GDM1 (cell line): Measurements from ENCODE around the gene CNOT11.
"Not testable (repeated sequence)": the region's sequence is repeated elsewhere in the genome, so short reads cannot be mapped to it uniquely, and the experiment has no call there.

Experiments
- DNase-seq: peaks from one replicate; lab custom pipeline; 2025; lab: John Stamatoyannopoulos, UW

CNOT11 gene

DNA sequence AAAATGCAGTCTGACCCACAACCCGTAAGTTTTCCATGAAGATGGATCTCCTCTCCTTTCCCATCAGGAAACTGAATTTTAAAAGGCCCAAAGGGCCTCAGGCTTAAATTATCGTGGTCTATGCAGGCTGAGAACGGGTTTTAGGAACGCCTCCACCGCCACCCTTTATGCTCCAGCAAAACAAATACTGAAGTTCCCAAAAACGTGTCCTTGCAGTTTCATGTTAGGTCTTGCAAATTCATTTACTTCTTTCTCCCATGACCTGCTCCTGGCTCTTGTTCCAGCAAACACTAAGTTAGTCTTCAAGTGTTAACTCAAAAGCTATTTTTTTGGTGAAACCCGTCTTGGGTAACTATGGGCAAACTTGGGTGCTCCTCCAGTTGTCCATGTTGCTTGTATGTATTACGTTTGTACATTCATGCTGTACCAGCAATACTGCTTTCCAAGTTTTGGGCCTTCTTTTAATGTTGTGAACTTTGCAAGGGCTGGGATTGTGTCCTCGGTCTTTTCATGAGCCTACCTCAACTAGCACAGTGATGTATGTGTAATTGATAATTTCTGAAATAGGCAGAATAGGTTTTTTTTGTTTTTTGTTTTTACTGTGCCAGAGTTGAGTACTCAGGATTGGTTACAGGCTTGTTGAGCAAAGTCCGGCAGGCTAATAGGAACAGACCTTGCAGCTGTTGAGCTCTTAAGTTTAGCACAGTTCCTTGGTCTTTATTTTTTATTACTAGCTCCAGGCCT lies 57.6 kb downstream of the CNOT11 start:
- no peak for DNase-seq

DNA sequence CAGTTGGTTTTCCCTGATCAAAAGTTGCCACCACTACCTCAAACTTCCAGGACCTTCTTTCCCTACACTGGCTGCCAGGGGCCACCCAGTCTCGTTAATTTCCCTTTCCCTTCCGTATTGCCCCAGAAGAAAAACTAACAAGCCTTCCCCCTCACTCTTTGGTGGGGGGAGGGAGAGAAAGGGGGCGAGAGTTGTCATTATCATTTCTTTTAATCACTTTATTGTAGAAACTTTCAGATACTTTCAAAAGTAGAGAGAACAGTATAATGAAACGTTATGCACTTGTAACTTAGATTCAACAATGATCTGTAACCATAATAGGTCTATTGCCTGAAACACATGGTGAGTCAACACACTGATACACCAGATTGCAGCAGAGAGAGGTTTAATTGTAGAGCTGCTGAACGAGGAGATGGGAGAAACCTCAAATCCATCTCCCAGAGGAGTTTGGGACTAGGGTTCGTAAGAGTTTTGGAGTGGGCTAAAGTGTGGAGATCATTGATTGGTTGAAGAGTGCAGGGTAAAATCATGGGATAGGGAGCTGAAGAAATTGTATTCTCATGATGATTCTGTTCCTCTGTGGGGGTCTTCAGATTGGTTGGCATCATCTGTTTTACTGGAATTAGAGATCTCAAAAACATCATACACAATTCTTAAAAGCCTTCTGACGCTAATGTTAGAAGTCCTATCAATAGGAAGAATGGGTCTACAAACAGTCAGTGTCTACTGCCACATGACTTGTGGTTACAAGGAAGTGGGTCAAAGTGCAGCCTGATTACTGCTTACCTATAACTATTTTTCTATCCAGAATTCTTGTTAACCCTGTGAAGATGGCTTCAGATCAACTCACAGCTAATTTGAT lies 58.4 kb downstream of the CNOT11 start:
- no peak for DNase-seq

DNA sequence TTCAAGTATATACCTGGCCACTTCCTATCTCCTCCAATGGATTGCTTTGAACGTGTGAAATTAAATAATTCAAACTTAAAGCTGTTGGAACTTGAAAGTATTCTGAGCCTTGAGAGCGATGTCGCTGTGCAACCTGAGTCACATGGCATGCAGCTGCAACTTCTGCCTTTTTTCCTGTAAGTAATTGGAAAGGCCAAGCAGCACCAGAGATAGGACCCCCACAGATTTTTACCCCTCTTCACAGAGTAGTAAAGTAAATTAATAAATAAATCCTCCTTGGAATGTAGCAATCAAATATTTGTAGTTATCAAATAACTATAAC lies 59.0 kb downstream of the CNOT11 start:
- no peak for DNase-seq

GRCh38 chr2:101316568-101316967 lies 63.9 kb downstream of the CNOT11 start:
- not testable (repeated sequence) for DNase-seq
